Activated CD8-positive, alpha-beta memory T cell treated with anti-CD3 and anti-CD28 coated beads, Interleukin-2, amount 10 ng/mL, durations not matched to agents 7 days and 5 days (primary cell): ENCODE results near the gene ABCB4. TPM values are rescaled to one million over a fixed set of nuclear protein-coding genes. Genes with fewer than 3 reads are reported as not detected.

Experiments
- ATAC-seq: fragments of 150-1000 bp; cut with Tn5 transposase; one replicate; pipeline ENCODE4 v1.10.0; 2021; ENCODE audit warnings: moderate library complexity
- CTCF ChIA-PET: fragments of 350-600 bp; sonication (Branson Sonifier 250); formaldehyde crosslinking; loops from one replicate; lab custom pipeline; 2021; ENCODE audit warnings: antibody characterized with exemption; lab: Charles Lee
- DNase-seq: peaks from one replicate; pipeline ENCODE4 v3.0.0-alpha.2; 2020
- H3K27ac Mint-ChIP-seq: one replicate; pipeline ENCODE4 v1.8.0; 2021; ENCODE audit warnings: mild to moderate bottlenecking, mixed read lengths
- H3K27me3 Mint-ChIP-seq: one replicate; pipeline ENCODE4 v1.8.0; 2021; ENCODE audit warnings: mixed read lengths
- H3K36me3 Mint-ChIP-seq: one replicate; pipeline ENCODE4 v1.8.0; 2021; ENCODE audit warnings: mild to moderate bottlenecking, mixed read lengths
- H3K4me1 Mint-ChIP-seq: one replicate; pipeline ENCODE4 v1.8.0; 2021; ENCODE audit warnings: mixed read lengths
- H3K4me3 Mint-ChIP-seq: one replicate; pipeline ENCODE4 v1.8.0; 2021; ENCODE audit warnings: mild to moderate bottlenecking, moderate library complexity, mixed read lengths
- H3K9me3 Mint-ChIP-seq: one replicate; pipeline ENCODE4 v1.8.0; 2022; ENCODE audit warnings: low read depth, mixed read lengths
- total RNA-seq, 2 experiments: library from RNA; stranded (reverse); gene quantifications; one replicate each; pipeline ENCODE4 v1.2.3, GENCODE V29; 2021

Gene ABCB4
- total RNA-seq, 2 experiments from 2014 or later = 0.07 TPM; not detected in 1

GRCh38 chr7:87499494-87499893 is 24.0 kb upstream of the ABCB4 start:
- H3K36me3 Mint-ChIP-seq = peaks cover 1% of the 10 kb centered on the region
- H3K4me1 Mint-ChIP-seq = no peaks in the 10 kb centered on the region
- H3K27me3 Mint-ChIP-seq = peaks cover 5% of the 10 kb centered on the region
- H3K27ac Mint-ChIP-seq = no peak overlapping the region
- DNase-seq = no peak
- H3K9me3 Mint-ChIP-seq = no peaks in the 10 kb centered on the region
- H3K4me3 Mint-ChIP-seq = no peak overlapping the region
- CTCF ChIA-PET = no interaction called here
- ATAC-seq = no peak

GRCh38 chr7:87498893-87499292 is 23.4 kb upstream of the ABCB4 start:
- Mint-ChIP-seq H3K9me3 (no peaks in the 10 kb centered on the region), H3K4me1 (no peaks in the 10 kb centered on the region), H3K36me3 (peaks cover 1% of the 10 kb centered on the region), H3K27me3 (peaks cover 5% of the 10 kb centered on the region), H3K4me3 (no peak overlapping the region), H3K27ac (no peak overlapping the region)
- CTCF ChIA-PET = no interaction called here
- ATAC-seq = no peak
- DNase-seq = no peak

GRCh38 chr7:87497482-87497881 is 22.0 kb upstream of the ABCB4 start:
- no peaks in the 10 kb centered on the region for H3K4me1 Mint-ChIP-seq
- DNase-seq = no peak
- CTCF ChIA-PET = no interaction called here
- no peaks in the 10 kb centered on the region for H3K9me3 Mint-ChIP-seq
- peaks cover 1% of the 10 kb centered on the region for H3K36me3 Mint-ChIP-seq
- no peak overlapping the region for H3K4me3 Mint-ChIP-seq
- ATAC-seq = no peak
- H3K27me3 Mint-ChIP-seq = peaks cover 5% of the 10 kb centered on the region
- no peak overlapping the region for H3K27ac Mint-ChIP-seq

GRCh38 chr7:87495366-87495765 is 19.9 kb upstream of the ABCB4 start:
- DNase-seq (no peak), ATAC-seq (no peak)
- H3K36me3 Mint-ChIP-seq = peaks cover 1% of the 10 kb centered on the region
- CTCF ChIA-PET = no interaction called here
- H3K9me3 Mint-ChIP-seq = no peaks in the 10 kb centered on the region
- peaks cover 5% of the 10 kb centered on the region for H3K27me3 Mint-ChIP-seq
- H3K4me1 Mint-ChIP-seq = no peaks in the 10 kb centered on the region
- no peak overlapping the region for H3K4me3 Mint-ChIP-seq
- H3K27ac Mint-ChIP-seq = no peak overlapping the region

GRCh38 chr7:87494454-87494853 is 19.0 kb upstream of the ABCB4 start:
- Mint-ChIP-seq H3K4me1 (no peaks in the 10 kb centered on the region), H3K36me3 (peaks cover 1% of the 10 kb centered on the region), H3K27ac (no peak overlapping the region), H3K4me3 (no peak overlapping the region), H3K9me3 (no peaks in the 10 kb centered on the region), H3K27me3 (peaks cover 5% of the 10 kb centered on the region)
- no peak for ATAC-seq
- CTCF ChIA-PET = no interaction called here
- no peak for DNase-seq

- H3K27me3 Mint-ChIP-seq = peaks cover 18% of the 10 kb centered on the region
- no peak for ATAC-seq
- no peaks in the 10 kb centered on the region for H3K4me1 Mint-ChIP-seq
- H3K9me3 Mint-ChIP-seq = peaks cover 2% of the 10 kb centered on the region
- H3K36me3 Mint-ChIP-seq = no peaks in the 10 kb centered on the region
- no peak overlapping the region for H3K4me3 Mint-ChIP-seq
- H3K27ac Mint-ChIP-seq = no peak overlapping the region
- CTCF ChIA-PET = no interaction called here
- no peak for DNase-seq
Observed at GRCh38 chr7:87483131-87483530, 7.7 kb upstream of the ABCB4 start.

GRCh38 chr7:87482115-87482514 is 6.6 kb upstream of the ABCB4 start:
- Mint-ChIP-seq H3K27ac (no peak overlapping the region), H3K27me3 (peaks cover 16% of the 10 kb centered on the region), H3K36me3 (no peaks in the 10 kb centered on the region), H3K4me3 (no peak overlapping the region), H3K9me3 (peaks cover 2% of the 10 kb centered on the region), H3K4me1 (no peaks in the 10 kb centered on the region)
- DNase-seq = no peak
- CTCF ChIA-PET = no interaction called here
- no peak for ATAC-seq

- Mint-ChIP-seq H3K27me3 (peaks cover 22% of the 10 kb centered on the region), H3K4me3 (no peak overlapping the region), H3K27ac (no peak overlapping the region), H3K36me3 (no peaks in the 10 kb centered on the region), H3K9me3 (no peaks in the 10 kb centered on the region), H3K4me1 (no peaks in the 10 kb centered on the region)
- ATAC-seq = no peak
- CTCF ChIA-PET = no interaction called here
- DNase-seq = no peak
Observed at GRCh38 chr7:87480386-87480785, 4.9 kb upstream of the ABCB4 start.

- H3K9me3 Mint-ChIP-seq = no peaks in the 10 kb centered on the region
- DNase-seq (no peak), ATAC-seq (no peak)
- H3K36me3 Mint-ChIP-seq = no peaks in the 10 kb centered on the region
- peaks cover 25% of the 10 kb centered on the region for H3K27me3 Mint-ChIP-seq
- H3K4me1 Mint-ChIP-seq = peaks cover 3% of the 10 kb centered on the region
- H3K4me3 Mint-ChIP-seq = no peak overlapping the region
- no peak overlapping the region for H3K27ac Mint-ChIP-seq
- CTCF ChIA-PET = no interaction called here
Observed at GRCh38 chr7:87479951-87480350, 4.5 kb upstream of the ABCB4 start.

- H3K9me3 Mint-ChIP-seq = no peaks in the 10 kb centered on the region
- H3K4me3 Mint-ChIP-seq = no peak overlapping the region
- CTCF ChIA-PET = no interaction called here
- ATAC-seq (no peak), DNase-seq (no peak)
- H3K4me1 Mint-ChIP-seq = peaks cover 9% of the 10 kb centered on the region
- peaks cover 44% of the 10 kb centered on the region for H3K27me3 Mint-ChIP-seq
- no peak overlapping the region for H3K27ac Mint-ChIP-seq
- no peaks in the 10 kb centered on the region for H3K36me3 Mint-ChIP-seq
Observed at GRCh38 chr7:87476179-87476557, 688 bp upstream of the ABCB4 start.

GRCh38 chr7:87474533-87475358 is 734 bp downstream of the ABCB4 start:
- H3K4me1 Mint-ChIP-seq = peaks cover 9% of the 10 kb centered on the region

GRCh38 chr7:87473986-87474385 is 1.5 kb downstream of the ABCB4 start:
- CTCF ChIA-PET = no interaction called here
- H3K27ac Mint-ChIP-seq = no peak overlapping the region
- H3K36me3 Mint-ChIP-seq = no peaks in the 10 kb centered on the region
- H3K4me3 Mint-ChIP-seq = no peak overlapping the region
- no peak for DNase-seq
- ATAC-seq = no peak
- no peaks in the 10 kb centered on the region for H3K9me3 Mint-ChIP-seq
- peaks cover 44% of the 10 kb centered on the region for H3K27me3 Mint-ChIP-seq
- H3K4me1 Mint-ChIP-seq = peaks cover 9% of the 10 kb centered on the region

More at GRCh38 chr7:87474533-87475358, 734 bp downstream of the ABCB4 start:
- Mint-ChIP-seq H3K36me3 (no peaks in the 10 kb centered on the region), H3K4me3 (no peak overlapping the region), H3K27ac (no peak overlapping the region), H3K9me3 (no peaks in the 10 kb centered on the region), H3K27me3 (peaks cover 44% of the 10 kb centered on the region)
- DNase-seq (no peak), ATAC-seq (no peak)
- CTCF ChIA-PET = no interaction called here

- peaks cover 9% of the 10 kb centered on the region for H3K4me1 Mint-ChIP-seq
- CTCF ChIA-PET = no interaction called here
- H3K9me3 Mint-ChIP-seq = no peaks in the 10 kb centered on the region
- H3K27ac Mint-ChIP-seq = no peak overlapping the region
- no peak overlapping the region for H3K4me3 Mint-ChIP-seq
- H3K27me3 Mint-ChIP-seq = peaks cover 44% of the 10 kb centered on the region
- no peaks in the 10 kb centered on the region for H3K36me3 Mint-ChIP-seq
- no peak for ATAC-seq
- DNase-seq = no peak
Observed at GRCh38 chr7:87473192-87473591, 2.3 kb downstream of the ABCB4 start.

- no peak for ATAC-seq
- H3K27me3 Mint-ChIP-seq = peaks cover 38% of the 10 kb centered on the region
Observed at GRCh38 chr7:87471473-87471872, 4.0 kb downstream of the ABCB4 start.

More at GRCh38 chr7:87471473-87471872, 4.0 kb downstream of the ABCB4 start:
- CTCF ChIA-PET = no interaction called here
- H3K9me3 Mint-ChIP-seq = no peaks in the 10 kb centered on the region
- H3K36me3 Mint-ChIP-seq = no peaks in the 10 kb centered on the region
- DNase-seq = no peak
- H3K4me3 Mint-ChIP-seq = no peak overlapping the region
- H3K4me1 Mint-ChIP-seq = peaks cover 9% of the 10 kb centered on the region
- H3K27ac Mint-ChIP-seq = no peak overlapping the region
